DMS79 (cell line): Measurements from ENCODE around the gene PTN.
"Not testable (repeated sequence)": the region's sequence is repeated elsewhere in the genome, so short reads cannot be mapped to it uniquely, and the experiment has no call there.

Source experiments
- DNase-seq: peaks from one replicate; lab custom pipeline; 2025; lab: John Stamatoyannopoulos, UW

The PTN gene

DNA sequence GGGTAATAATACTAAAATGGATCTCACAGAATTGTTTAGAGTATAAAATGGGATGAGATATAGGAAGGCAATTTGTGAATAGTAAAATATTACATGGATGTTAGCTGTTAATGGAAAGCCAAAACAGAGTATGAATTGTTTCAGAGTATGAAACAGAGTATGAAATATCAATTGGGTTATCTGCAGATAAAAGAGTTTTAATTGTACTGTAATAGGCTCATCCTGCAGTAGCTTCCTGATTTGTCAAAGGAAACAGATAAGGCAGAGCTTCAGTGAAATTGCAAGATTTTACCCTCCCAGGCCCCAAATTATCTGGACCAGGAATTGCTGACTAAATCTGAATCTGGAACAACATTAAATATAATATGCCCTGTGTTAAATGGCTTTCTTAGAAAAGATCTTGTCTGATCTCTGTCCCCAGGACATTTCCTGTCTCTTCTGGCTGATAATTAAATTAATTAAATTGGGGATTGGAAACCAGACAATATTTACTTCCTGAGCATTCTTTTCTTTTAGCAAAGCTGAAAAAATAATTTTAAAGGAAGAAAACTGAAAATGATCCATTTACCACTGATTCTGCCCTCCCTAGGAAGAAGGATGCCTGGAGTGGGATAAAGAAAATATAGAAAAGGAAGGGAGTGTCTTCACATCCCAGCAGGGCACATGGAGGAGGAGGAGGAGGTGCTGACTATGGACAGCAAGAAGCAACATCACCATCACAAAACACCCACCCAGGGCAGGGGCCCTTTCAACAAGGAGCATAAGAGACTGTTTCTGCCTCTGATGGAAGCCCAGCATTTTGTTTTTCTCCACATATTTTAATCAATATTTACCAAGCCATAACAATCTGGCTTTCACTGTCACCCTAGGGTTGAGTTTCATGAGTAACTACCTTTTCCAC lies 18.5 kb downstream of the PTN start:
- no peak for DNase-seq

GRCh38 chr7:137316648-137317353 lies 26.7 kb downstream of the PTN start:
- DNase-seq: peak; percentile 73

DNA sequence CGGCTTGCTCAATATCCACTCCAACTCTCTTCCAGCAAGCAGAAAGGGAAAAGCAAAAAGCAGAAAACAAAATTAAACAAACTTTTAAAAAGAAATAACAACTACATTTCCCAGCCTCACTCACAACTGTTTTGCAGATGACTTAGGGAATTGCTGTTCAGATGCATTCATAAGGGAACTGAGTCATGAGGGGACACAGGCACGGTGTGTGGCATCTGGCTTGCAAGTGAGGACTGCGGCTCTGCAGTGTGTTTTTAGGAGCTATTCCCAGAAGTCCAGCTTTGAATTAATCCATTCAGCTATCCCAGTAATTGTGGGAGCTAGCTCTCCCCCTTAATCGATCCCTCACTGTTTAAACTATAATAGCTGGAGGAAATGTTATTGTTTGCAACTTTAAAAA lies 30.3 kb downstream of the PTN start:
- DNase-seq: no peak

DNA sequence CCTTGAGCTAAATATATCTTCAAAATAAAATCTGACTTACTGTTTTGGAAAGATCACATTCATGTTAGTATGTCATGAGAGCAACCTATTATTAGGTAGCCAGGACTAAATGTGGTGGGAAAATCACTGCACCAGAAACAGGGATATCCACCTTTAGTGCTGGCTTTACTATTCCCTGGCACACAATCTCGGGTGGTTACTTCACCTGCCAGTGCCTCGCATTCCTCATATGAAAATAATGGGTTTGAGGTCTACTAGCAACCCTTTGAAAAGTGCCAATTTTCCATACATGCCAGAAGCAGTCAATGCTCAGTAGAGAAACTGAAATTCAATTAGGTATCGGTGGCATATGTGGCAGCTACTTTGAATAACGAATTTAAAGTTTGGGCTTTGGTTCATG lies 36.8 kb downstream of the PTN start:
- DNase-seq: no peak

DNA sequence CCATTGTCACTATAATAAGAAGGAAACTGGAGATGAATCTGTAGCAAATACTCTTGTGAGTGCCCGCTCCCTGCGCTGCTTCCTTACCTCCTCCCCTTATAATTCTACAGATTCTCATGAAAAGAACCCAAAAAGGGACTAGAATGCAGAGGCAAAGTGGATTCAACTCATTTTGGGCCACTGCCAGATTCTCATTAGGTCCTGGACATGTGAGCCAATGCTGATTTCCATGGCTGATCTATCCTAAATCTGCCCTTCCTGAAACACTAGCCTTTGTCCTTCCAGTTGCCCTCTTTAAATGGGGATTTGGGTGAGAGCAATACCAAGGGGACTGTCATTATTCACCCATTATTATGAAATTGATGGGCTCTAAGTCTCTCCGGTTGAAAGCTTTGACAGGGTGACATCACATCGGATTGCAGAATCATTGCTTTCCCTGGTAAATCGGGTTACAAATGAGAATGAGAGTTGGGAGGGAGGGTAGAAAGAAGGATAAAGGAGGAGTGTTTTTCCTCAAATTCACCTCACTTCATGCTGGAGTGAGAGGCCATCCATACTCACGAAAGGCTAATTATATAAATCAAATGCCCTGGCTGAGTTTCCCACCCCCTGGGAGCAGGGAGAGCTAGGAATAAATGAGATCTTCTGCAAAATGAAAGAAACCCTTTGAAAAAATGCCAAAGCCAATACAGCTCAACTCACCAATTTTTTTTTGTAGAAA lies 37.5 kb downstream of the PTN start:
- DNase-seq: no peak

DNA sequence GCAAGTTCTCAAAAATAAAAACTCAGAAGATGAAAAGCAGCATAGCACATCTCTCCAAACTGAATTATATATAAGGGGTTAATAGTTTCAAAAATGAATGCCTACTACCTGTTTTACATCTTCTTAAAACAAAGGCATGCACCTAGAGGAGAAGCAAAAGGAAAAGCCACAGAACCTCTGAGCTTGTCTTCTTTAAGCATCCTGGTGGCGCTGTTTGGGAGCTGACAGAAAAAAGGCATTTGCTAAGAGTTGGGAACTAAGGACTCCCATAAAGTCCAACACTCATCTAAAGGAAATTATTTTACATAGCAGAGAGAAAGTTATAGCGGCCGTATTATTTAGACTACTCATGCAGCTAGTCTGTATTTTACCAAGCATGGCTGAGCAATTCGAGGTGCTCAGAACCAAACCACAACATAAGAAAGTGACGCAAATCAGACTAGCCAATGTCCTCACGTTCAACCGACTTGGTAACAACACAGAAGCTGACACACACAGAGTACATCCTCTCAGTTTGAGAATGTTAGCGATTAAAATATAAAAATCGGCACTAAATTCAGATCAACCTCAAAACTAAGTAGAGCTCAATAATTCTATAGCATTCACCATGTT lies 38.8 kb downstream of the PTN start:
- DNase-seq: no peak

- no peak for DNase-seq
These were observed 39.4 kb downstream of the PTN start for GRCh38 chr7:137304165-137304564.

- DNase-seq: no peak
These were observed 41.5 kb downstream of the PTN start for GRCh38 chr7:137302081-137302480.

GRCh38 chr7:137298464-137298794 lies 45.1 kb downstream of the PTN start:
- DNase-seq: no peak

DNA sequence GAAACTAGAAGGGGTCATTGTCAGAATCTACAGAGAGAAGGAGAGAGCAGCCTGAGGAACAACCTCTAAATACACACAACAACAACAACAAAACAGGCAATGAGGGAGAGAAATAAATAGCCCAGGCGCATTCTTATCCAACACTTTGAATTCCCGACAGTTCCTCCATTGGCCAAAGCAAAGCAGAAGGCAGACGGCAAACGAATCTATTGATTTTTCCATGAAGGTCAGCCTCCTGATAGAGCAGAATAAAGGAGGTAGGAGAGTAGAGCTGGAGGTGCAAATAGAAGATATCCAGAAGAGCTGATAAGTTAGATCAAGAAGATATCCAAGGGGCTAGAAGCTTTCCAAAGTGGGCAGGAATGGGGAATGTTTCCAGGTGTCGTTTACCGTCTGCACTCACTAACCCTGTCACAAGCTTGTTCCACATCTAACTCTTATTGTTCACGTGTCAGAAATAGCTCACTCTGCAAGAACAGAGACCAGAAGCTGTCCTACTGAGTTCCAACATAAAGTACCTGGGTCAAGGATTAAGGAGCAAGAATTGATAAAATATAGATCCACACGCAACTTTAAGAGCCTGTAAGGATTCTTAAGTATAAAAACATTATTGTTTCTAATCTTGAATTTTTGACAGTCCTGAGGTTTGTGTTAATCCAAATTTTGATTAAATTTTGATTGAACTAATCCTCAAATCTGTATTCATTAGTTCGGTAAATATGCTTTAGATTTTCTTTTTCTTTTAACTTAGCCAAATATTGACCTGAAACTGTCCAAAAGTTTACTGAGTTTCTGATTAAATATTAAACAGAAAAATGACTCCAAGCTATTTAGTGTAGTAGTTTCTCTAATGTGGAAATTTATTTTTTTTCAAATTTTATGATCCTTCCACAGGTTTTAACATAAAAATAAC lies 45.7 kb downstream of the PTN start:
- no peak for DNase-seq

DNA sequence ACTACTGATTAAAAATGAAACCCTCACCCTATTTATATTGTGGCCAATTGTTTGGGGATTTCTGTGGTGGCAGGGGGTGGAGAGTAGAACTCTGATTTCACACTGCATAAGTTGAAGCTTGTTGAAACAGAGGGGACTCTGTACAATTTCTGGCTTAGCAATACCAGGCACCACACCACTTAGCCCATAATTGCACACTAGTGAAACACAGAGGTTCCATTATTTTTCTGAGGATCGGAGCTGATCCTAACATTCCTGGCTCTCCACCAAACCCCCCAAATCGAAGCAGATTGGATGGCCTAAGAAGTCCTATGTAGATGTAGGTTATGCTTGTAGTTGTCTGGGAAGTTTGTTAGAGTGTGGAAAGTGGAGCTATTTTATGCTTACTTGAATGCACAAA lies 47.0 kb downstream of the PTN start:
- DNase-seq: no peak

GRCh38 chr7:137295739-137296324 lies 47.7 kb downstream of the PTN start:
- no peak for DNase-seq

DNA sequence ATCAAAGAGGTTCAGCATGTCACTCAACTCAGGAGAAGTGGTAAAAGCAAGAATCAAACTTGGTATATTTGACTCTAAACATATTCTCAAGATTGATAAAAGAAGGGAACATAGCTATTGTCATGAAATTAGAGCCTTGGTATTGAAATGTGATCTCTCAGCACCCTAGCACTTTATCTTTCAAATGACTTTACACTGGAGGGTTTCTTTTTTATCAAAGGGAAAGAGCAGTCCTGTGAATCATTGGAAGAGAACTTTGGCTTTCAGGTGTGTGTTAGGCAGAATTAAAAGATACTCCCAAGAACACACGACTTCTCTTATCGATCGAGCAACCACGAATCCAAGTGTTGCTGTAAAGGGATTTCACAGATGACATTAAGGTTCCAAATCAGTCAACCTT lies 54.4 kb downstream of the PTN start:
- no peak for DNase-seq

- no peak for DNase-seq
These were observed 55.8 kb downstream of the PTN start for GRCh38 chr7:137287651-137288258.

- no peak for DNase-seq
These were observed 60.4 kb downstream of the PTN start for GRCh38 chr7:137283153-137283552.

GRCh38 chr7:137282043-137282442 lies 61.5 kb downstream of the PTN start:
- no peak for DNase-seq

DNA sequence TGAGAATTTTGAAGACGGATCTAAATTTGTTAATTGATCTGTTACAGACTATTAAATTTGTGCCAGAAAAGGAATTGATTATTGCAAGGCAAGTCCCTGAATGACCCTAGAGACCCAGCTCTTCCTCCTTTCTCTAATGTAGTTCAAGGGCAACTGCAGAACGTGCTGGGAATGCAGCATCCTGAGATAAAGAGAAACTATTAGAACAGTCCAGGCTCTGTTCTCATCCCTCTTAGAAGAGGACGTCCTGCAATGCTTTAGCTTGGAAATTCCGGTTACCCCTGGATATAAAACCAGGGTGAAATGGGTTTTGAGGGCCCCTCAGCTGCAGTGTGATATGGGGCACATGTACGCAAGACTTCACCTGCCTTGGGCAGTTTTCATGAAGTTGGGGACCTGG lies 67.3 kb downstream of the PTN start:
- no peak for DNase-seq

DNA sequence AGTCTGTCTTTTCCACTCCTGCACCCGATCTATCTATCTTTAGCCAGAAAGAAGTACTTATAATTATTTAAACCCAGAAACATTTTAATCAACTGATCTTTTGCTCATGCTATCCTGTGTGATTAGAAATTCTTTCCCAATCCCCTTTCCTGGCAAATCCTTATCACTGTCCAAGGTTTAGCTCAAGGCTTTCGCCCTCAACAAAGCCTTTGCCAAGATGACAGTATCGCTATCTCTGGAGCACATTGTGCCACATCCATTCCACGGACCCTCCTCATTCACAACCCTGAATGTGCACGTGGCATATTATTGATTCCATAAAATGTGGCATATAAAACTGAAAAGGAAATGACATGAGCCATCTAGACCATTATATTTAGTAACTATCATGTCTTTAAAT lies 71.3 kb downstream of the PTN start:
- DNase-seq: no peak

DNA sequence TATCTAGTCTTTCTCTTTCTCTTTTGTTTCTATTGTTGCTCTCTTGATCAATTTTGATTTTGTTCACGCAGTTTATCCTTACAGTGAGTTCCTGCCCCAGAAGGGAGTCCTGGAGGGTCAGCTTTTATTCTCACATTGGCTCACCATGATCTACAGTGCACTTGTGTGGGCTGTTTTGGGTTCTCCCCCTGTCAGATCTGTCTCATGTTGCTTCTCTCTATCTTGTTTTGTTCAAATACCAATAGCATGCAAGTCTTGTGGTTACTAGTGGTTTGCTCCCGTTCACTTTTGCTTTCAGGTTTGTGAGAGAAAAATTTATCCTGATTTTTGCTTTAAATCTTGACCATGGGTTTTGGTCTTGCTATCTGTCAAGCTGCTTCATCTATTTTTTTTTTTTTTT lies 74.3 kb downstream of the PTN start:
- no peak for DNase-seq

DNA sequence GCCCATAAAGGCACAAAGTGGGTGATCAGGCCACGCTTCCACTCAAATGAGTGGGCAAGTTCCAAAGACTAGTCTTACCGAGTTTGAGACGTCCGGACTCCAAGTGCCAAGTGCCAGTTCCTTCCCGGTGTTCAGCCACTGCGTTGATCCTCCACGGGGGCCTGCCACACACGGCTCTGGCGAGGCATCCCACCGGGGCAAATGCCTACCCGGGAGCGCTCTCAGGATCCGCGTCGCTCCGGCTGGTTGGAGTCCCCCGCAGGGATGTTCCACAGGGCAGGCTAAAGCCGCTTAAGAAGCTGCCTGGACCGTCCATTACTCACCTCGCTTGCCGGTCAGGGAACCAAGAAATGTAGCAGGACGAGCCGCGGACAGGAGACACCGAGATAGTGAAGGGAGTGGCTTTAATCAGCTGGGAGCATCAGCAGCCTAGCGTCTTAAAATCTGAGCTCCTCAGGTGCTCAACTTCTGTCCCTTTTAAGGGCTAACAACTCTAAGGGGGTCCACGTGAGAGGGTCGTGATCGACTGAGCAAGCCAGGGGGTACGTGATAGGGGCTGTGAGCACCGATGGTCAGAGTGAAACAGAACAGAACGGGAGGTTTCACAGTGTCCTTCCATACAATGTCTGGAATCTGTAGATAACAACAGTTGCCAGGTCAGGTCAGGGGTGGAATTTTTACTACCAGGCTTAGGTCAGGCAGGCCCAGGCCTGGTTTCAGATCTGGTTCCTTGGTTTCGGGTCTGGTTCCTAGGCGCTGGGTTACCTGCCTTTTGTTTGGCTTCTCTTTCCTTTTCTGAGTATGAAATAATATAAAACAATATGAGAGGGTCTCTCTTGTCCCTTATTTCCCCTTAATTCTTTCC lies 75.3 kb downstream of the PTN start:
- not testable (repeated sequence) for DNase-seq
